DND-41 (cell line): ENCODE results near the gene ADCY7.

ENCODE experiments used
- CTCF ChIP-seq: IDR thresholded peaks from 2 replicates; pipeline ENCODE4 v1.5.1; 2012; ENCODE audit warnings: borderline replicate concordance, low read length, moderate library complexity, mild to moderate bottlenecking; ENCODE audit not compliant: poor library complexity, severe bottlenecking; ENCODE audit errors: extremely low read depth
- EZH2 ChIP-seq: IDR thresholded peaks from 3 replicates; pipeline ENCODE4 v1.6.1; 2012; ENCODE audit warnings: borderline replicate concordance, low read depth, mild to moderate bottlenecking, moderate library complexity, low read length, inconsistent platforms; ENCODE audit not compliant: severe bottlenecking

GRCh38 chr16:50332599-50332998 lies 66.2 kb downstream of the ADCY7 start:
- TF ChIP-seq CTCF (no peak), EZH2 (no peak)
